ENCODE measurements around the gene HMX3.
"Not testable (repeated sequence)": the region's sequence is repeated elsewhere in the genome, so short reads cannot be mapped to it uniquely, and the experiment has no call there.

The HMX3 gene

GRCh38 chr10:123178390-123178789 is 42.6 kb downstream of the HMX3 start:
- DNase-seq: not testable (repeated sequence)

GRCh38 chr10:123180101-123181090 is 44.6 kb downstream of the HMX3 start:
- DNase-seq: no peak

GRCh38 chr10:123183724-123184123 is 48.0 kb downstream of the HMX3 start:
- DNase-seq: no peak

- DNase-seq: no peak
Measured at GRCh38 chr10:123187781-123188180, 52.0 kb downstream of the HMX3 start.
